Small intestine (tissue), 7 donors: ENCODE data around the gene NBEA. TPM values are rescaled to one million over a fixed set of nuclear protein-coding genes. Genes with fewer than 3 reads are reported as not detected.
"Not testable (repeated sequence)": the region's sequence is repeated elsewhere in the genome, so short reads cannot be mapped to it uniquely, and the experiment has no call there.

Experiments used
- DNase-seq, 2 donors: peaks; one replicate each; pipeline versions ENCODE4 v3.0.0 to v3.0.0-alpha.2; 2013
- FAIRE-seq: peaks from 2 replicates; lab custom pipeline; 2012; peaks lifted over from hg19 to GRCh38; lab: Jason Lieb, UNC
- H3K27ac ChIP-seq, 3 donors: one replicate each; pipeline ENCODE4 v1.5.1; 2013; ENCODE audit warnings: low read length in 2 of 3, mild to moderate bottlenecking in 2 of 3, control low read depth in 1 of 3, inconsistent platforms in 1 of 3, low read depth in 1 of 3, moderate library complexity in 1 of 3
- H3K27me3 ChIP-seq, 3 donors: one replicate each; pipeline ENCODE4 v1.6.1; 2013; ENCODE audit warnings: low read length in 3 of 3, inconsistent platforms in 1 of 3; ENCODE audit not compliant: control insufficient read depth in 3 of 3, insufficient read depth in 3 of 3
- H3K36me3 ChIP-seq, 3 donors: one replicate each; pipeline ENCODE4 v1.6.1; 2013; ENCODE audit warnings: low read length in 3 of 3, inconsistent platforms in 1 of 3, low read depth in 1 of 3, mild to moderate bottlenecking in 1 of 3, moderate library complexity in 1 of 3; ENCODE audit not compliant: control insufficient read depth in 3 of 3, insufficient read depth in 2 of 3
- H3K4me1 ChIP-seq, 3 donors: one replicate each; pipeline ENCODE4 v1.6.1; 2013; ENCODE audit warnings: low read length in 2 of 3, inconsistent platforms in 1 of 3, low read depth in 1 of 3, mild to moderate bottlenecking in 1 of 3, moderate library complexity in 1 of 3; ENCODE audit not compliant: control insufficient read depth in 3 of 3, insufficient read depth in 2 of 3
- H3K4me3 ChIP-seq, 3 donors: one replicate each; pipeline ENCODE4 v1.5.1; 2013; ENCODE audit warnings: low read length in 3 of 3, control low read depth in 1 of 3, inconsistent platforms in 1 of 3, low read depth in 1 of 3, mild to moderate bottlenecking in 1 of 3, moderate library complexity in 1 of 3
- H3K9me3 ChIP-seq, 2 donors: one replicate each; pipeline ENCODE4 v1.6.1; 2013; ENCODE audit warnings: low read depth in 1 of 2, low read length in 1 of 2; ENCODE audit not compliant: control insufficient read depth in 2 of 2, insufficient read depth in 1 of 2
- WGBS, 3 donors: extraction: QIAGEN DNeasy Blood & Tissue Kit; methylation state at CpG; one replicate each; pipeline ENCODE4 v1.1.7; 2013; 5-methylcytosine and 5-hydroxymethylcytosine counted together
- polyA plus RNA-seq, 4 donors: library from polyadenylated mRNA; stranded (reverse) in 3 of 4; unstranded in 1 of 4; fragments of 200-250 nt in 3 of 4; fragments of 120-200 nt in 1 of 4; gene quantifications; one replicate each; pipeline versions ENCODE4 v1.2.1 to v1.2.3, GENCODE V29; 2013
- donor health status: healthy with polysubstance abuse.
- donor health status: control.
- donor health status: control.
- donor health status: Bipolar disorder and iron deficiency.
- donor health status: healthy.

NBEA gene
- polyA plus RNA-seq, 4 donors, result 1.1 to 3.1 (median 2.2) TPM

GRCh38 chr13:35669321-35669720, 727.3 kb downstream of the NBEA start:
- H3K36me3 ChIP-seq, result peaks cover 0 to 2% (median 0%) of the 10 kb centered on the region in 3 donors
- DNase-seq (no peak), FAIRE-seq (no peak)
- H3K4me3 ChIP-seq, result no peak overlapping the region
- peaks cover 0 to 3% (median 0%) of the 10 kb centered on the region in 3 donors for H3K4me1 ChIP-seq
- no peaks in the 10 kb centered on the region for H3K27me3 ChIP-seq
- H3K9me3 ChIP-seq, result no peaks in the 10 kb centered on the region
- no peak overlapping the region for H3K27ac ChIP-seq
- whole genome bisulfite sequencing, 3 donors, result 70 to 82% (median 78%) methylated on average over 4 of the region's 4 CpGs

GRCh38 chr13:35672611-35673010, 730.5 kb downstream of the NBEA start:
- Histone ChIP-seq H3K9me3 (peaks cover 0 to 8% of the 10 kb centered on the region in 2 donors), H3K36me3 (no peaks in the 10 kb centered on the region), H3K4me3 (no peak overlapping the region), H3K27ac (no peak overlapping the region), H3K4me1 (no peaks in the 10 kb centered on the region), H3K27me3 (no peaks in the 10 kb centered on the region)
- no peak for DNase-seq
- 84 to 89% (median 85%) methylated on average over 6 of the region's 6 CpGs for WGBS, 3 donors
- FAIRE-seq, result no peak

DNA sequence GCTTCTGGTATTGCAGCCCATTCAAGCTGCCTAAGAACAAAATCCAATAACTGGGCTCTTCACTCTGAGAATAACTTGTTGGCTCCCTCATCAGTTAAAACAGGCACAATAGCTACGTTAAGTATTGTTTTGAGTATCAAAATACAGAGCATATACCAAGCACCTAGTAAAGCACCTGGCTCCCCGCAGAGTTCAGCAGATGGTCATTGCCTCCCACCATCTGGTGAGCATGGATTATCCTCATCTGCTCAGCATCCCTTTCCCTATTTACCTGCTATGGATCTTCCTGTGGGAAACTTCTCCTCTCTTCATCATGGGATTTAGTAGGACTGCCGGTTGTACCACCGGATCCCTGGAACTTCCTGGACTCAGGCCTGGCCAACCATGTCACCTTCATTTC, 733.6 kb downstream of the NBEA start:
- Histone ChIP-seq H3K4me1 (no peaks in the 10 kb centered on the region), H3K27ac (no peak overlapping the region), H3K9me3 (peaks cover 0 to 11% of the 10 kb centered on the region in 2 donors), H3K27me3 (no peaks in the 10 kb centered on the region), H3K4me3 (no peak overlapping the region), H3K36me3 (no peaks in the 10 kb centered on the region)
- 90 to 95% (median 91%) methylated on average over 4 of the region's 4 CpGs for WGBS, 3 donors
- no peak for DNase-seq
- no peak for FAIRE-seq

- DNase-seq, H3K27ac ChIP-seq, H3K36me3 ChIP-seq, H3K4me3 ChIP-seq, H3K4me1 ChIP-seq, H3K27me3 ChIP-seq, FAIRE-seq: not testable (repeated sequence)
- 75 to 85% (median 84%) methylated on average over 6 of the region's 6 CpGs for WGBS, 3 donors
- H3K9me3 ChIP-seq, result peaks cover 0 to 11% of the 10 kb centered on the region in 2 donors
Observed at GRCh38 chr13:35677863-35678262, 735.8 kb downstream of the NBEA start.

DNA sequence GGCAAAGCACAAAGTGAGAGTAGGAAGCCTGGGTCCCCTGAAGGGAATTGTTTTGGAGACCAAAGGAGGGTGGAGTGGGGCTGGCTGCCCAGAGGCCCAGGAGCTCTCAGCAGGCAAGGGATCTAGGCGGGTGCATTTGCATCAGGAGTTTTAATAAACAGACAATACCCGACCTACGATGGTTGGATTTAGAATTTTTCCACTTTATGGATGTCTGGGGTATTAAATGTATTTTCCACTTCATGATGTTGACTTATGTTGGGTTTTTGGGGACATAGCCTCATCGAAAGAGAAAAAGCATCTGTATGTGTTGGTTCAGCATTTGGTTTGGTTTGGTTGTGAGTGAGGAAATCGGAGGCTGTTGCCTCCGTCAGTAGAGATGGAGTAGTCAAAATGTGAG, 739.6 kb downstream of the NBEA start:
- no peak overlapping the region for H3K4me3 ChIP-seq
- H3K9me3 ChIP-seq, result peaks cover 0 to 11% of the 10 kb centered on the region in 2 donors
- FAIRE-seq, result no peak
- no peak overlapping the region for H3K27ac ChIP-seq
- no peaks in the 10 kb centered on the region for H3K36me3 ChIP-seq
- DNase-seq, result no peak
- H3K27me3 ChIP-seq, result no peaks in the 10 kb centered on the region
- WGBS, 3 donors, result 84 to 93% (median 91%) methylated on average over 6 of the region's 6 CpGs
- no peaks in the 10 kb centered on the region for H3K4me1 ChIP-seq

DNA sequence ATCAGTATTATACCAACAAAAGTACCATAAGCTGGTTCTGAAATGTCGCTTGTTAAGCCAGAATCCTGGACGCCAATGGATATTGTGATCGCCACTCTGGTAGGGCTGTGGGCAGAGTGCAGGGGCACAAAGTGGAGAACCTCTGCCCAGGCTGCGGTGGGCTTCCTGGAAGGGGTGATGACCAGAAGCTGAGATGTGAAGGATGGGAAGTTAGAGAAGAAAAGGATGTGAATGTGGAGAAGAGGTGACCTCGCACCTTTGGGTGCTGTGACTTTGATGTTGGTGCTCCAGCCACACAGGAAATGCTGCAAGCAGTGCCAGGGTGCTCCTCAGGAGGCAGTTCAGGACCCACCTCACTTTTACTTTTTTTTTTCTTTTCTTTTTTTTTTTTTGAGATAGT, 742.4 kb downstream of the NBEA start:
- no peak for FAIRE-seq
- DNase-seq, result no peak
- 87 to 94% (median 93%) methylated on average over 5 of the region's 5 CpGs for WGBS, 3 donors
- Histone ChIP-seq H3K9me3 (no peaks in the 10 kb centered on the region), H3K4me1 (no peaks in the 10 kb centered on the region), H3K4me3 (no peak overlapping the region), H3K36me3 (no peaks in the 10 kb centered on the region), H3K27me3 (no peaks in the 10 kb centered on the region), H3K27ac (no peak overlapping the region)

DNA sequence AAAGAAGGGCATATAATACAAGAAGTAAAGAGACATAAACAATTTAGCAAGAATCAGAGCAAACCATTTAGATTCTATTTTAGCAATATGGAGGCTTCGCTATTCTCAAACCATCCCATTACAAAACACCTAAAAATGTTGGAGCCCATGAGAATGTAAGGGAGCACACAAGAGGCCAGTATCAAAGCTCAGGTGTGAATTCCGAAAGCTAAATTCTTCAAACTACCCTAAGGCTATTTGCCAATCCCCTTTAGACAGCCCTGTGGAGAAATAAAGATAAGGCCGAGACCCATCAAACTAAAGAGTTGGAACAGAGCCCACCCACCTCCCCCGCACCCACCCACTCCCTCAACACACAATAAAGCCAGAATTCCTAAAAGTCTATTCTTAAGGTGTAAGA, 745.3 kb downstream of the NBEA start:
- H3K36me3 ChIP-seq, result no peaks in the 10 kb centered on the region
- no peaks in the 10 kb centered on the region for H3K27me3 ChIP-seq
- 51 to 82% (median 58%) methylated on average over 4 of the region's 4 CpGs for WGBS, 3 donors
- H3K9me3 ChIP-seq, result no peaks in the 10 kb centered on the region
- no peak overlapping the region for H3K27ac ChIP-seq
- H3K4me1 ChIP-seq, result no peaks in the 10 kb centered on the region
- no peak overlapping the region for H3K4me3 ChIP-seq
- FAIRE-seq, result no peak
- DNase-seq, result no peak

DNA sequence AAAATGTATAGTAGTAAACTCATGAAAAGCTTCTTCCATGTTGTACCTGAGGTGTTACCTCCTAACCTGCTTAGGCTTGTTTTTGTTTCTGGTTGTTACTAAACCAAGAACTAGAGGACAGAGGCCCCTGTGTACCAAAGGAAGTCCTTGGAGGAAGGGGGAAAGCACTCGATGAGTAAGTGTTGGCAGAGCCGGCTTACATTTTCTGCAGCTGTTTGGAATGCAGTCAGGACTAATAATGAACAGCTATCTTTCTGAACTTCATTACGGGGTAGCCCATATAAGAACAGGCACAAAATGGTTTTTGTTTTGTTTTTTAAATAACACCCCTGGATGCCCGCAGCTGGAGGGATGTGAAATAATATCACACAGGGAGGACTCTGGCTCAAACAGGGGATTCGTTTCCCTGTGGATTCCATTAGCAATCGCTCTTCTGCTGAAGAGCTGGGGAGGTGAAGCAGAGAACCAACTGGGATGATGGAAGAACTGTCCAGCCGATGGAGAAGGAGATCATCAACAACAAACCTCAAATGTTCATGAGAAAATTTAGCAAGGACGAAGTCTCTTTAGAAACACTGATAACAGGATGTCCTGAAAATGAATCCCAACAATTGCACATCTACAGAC, 748.6 kb downstream of the NBEA start:
- Histone ChIP-seq H3K36me3 (no peaks in the 10 kb centered on the region), H3K4me1 (no peaks in the 10 kb centered on the region), H3K27ac (no peak overlapping the region), H3K9me3 (no peaks in the 10 kb centered on the region), H3K4me3 (no peak overlapping the region), H3K27me3 (no peaks in the 10 kb centered on the region)
- FAIRE-seq (no peak), DNase-seq (no peak)
- 57 to 77% (median 65%) methylated on average over 8 of the region's 8 CpGs for WGBS, 3 donors
